Measurements from ENCODE around the gene TEAD3.

TEAD3 gene

DNA sequence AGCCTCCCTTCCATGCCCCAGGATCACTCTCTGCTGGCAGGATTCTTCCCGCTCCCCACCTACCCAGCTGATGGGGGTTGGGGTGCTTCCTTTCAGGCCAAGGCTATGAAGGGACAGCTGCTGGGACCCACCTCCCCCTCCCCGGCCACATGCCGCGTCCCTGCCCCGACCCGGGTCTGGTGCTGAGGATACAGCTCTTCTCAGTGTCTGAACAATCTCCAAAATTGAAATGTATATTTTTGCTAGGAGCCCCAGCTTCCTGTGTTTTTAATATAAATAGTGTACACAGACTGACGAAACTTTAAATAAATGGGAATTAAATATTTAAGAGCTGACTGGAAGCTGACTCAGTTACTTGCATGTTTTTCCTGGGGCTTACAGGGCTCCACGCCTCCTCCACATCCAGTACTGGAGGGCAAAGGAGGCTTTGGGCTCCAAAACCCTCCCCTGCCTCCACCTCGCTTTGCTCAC lies 69.0 kb downstream of the TEAD3 start:
- H3K9me3 ChIP-seq (ENCODE audit: severe bottlenecking) = peaks cover 10% of the 10 kb centered on the region
- no peak overlapping the region for H3K4me3 ChIP-seq (ENCODE audit: severe bottlenecking)
- H3K27me3 ChIP-seq (ENCODE audit: insufficient read depth, poor library complexity, severe bottlenecking) = no peaks in the 10 kb centered on the region
- no peak for DNase-seq (ENCODE audit: low spot score)
- peaks cover 37% of the 10 kb centered on the region for H3K36me3 ChIP-seq (ENCODE audit: low read depth)
- ATAC-seq (ENCODE audit: low read depth) = peak; percentile 28; the same call in 2 of the 3 replicates
- H3K4me1 ChIP-seq (ENCODE audit: insufficient read depth, poor library complexity, severe bottlenecking) = peaks cover 3% of the 10 kb centered on the region
- TF ChIP-seq, protein P1, sequence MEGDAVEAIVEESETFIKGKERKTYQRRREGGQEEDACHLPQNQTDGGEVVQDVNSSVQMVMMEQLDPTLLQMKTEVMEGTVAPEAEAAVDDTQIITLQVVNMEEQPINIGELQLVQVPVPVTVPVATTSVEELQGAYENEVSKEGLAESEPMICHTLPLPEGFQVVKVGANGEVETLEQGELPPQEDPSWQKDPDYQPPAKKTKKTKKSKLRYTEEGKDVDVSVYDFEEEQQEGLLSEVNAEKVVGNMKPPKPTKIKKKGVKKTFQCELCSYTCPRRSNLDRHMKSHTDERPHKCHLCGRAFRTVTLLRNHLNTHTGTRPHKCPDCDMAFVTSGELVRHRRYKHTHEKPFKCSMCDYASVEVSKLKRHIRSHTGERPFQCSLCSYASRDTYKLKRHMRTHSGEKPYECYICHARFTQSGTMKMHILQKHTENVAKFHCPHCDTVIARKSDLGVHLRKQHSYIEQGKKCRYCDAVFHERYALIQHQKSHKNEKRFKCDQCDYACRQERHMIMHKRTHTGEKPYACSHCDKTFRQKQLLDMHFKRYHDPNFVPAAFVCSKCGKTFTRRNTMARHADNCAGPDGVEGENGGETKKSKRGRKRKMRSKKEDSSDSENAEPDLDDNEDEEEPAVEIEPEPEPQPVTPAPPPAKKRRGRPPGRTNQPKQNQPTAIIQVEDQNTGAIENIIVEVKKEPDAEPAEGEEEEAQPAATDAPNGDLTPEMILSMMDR (IDR thresholded peaks at IDR 0.05; ENCODE audit: poor library complexity, severe bottlenecking) = no peak
- peak overlapping the region; percentile 69 for H3K27ac ChIP-seq (ENCODE audit: poor library complexity, severe bottlenecking)

DNA sequence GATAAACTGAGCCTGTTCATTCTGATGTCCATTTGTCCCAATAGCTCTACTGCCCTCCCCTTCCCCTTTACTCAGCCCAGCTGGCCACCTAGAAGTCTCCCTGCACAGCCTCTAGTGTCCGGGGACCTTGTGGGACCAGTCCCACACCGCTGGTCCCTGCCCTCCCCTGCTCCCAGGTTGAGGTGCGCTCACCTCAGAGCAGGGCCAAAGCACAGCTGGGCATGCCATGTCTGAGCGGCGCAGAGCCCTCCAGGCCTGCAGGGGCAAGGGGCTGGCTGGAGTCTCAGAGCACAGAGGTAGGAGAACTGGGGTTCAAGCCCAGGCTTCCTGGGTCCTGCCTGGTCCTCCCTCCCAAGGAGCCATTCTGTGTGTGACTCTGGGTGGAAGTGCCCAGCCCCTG lies 69.4 kb downstream of the TEAD3 start:
- H3K4me3 ChIP-seq (ENCODE audit: severe bottlenecking) = no peak overlapping the region
- ATAC-seq (ENCODE audit: low read depth) (no peak), DNase-seq (ENCODE audit: low spot score) (no peak)
- peak overlapping the region; percentile 69 for H3K27ac ChIP-seq (ENCODE audit: poor library complexity, severe bottlenecking)
- H3K4me1 ChIP-seq (ENCODE audit: insufficient read depth, poor library complexity, severe bottlenecking) = peaks cover 3% of the 10 kb centered on the region
- H3K27me3 ChIP-seq (ENCODE audit: insufficient read depth, poor library complexity, severe bottlenecking) = no peaks in the 10 kb centered on the region
- TF ChIP-seq, protein P1 (IDR thresholded peaks at IDR 0.05; ENCODE audit: poor library complexity, severe bottlenecking) = no peak
- H3K36me3 ChIP-seq (ENCODE audit: low read depth) = peaks cover 39% of the 10 kb centered on the region
- peaks cover 10% of the 10 kb centered on the region for H3K9me3 ChIP-seq (ENCODE audit: severe bottlenecking)

DNA sequence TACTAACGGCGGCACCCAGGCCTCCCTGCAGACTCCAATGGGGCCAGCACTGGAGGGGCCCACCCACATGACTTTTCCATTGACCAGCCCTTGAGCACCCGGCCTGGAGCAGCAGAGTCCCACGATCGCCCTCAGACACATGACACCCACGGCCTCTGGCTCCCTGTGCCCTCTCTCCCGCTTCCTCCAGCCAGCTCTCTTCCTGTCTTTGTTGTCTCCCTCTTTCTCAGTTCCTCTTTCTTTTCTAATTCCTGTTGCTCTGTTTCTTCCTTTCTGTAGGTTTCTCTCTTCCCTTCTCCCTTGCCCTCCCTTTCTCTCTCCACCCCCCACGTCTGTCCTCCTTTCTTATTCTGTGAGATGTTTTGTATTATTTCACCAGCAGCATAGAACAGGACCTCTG lies 70.8 kb downstream of the TEAD3 start:
- Histone ChIP-seq H3K9me3 (ENCODE audit: severe bottlenecking) (peaks cover 10% of the 10 kb centered on the region), H3K27ac (ENCODE audit: poor library complexity, severe bottlenecking) (peak overlapping the region; percentile 69), H3K36me3 (ENCODE audit: low read depth) (peaks cover 51% of the 10 kb centered on the region), H3K4me3 (ENCODE audit: severe bottlenecking) (no peak overlapping the region), H3K4me1 (ENCODE audit: insufficient read depth, poor library complexity, severe bottlenecking) (peaks cover 3% of the 10 kb centered on the region), H3K27me3 (ENCODE audit: insufficient read depth, poor library complexity, severe bottlenecking) (no peaks in the 10 kb centered on the region)
- DNase-seq (ENCODE audit: low spot score) = no peak
- TF ChIP-seq, protein P1 (IDR thresholded peaks at IDR 0.05; ENCODE audit: poor library complexity, severe bottlenecking) = no peak
- ATAC-seq (ENCODE audit: low read depth) = no peak

DNA sequence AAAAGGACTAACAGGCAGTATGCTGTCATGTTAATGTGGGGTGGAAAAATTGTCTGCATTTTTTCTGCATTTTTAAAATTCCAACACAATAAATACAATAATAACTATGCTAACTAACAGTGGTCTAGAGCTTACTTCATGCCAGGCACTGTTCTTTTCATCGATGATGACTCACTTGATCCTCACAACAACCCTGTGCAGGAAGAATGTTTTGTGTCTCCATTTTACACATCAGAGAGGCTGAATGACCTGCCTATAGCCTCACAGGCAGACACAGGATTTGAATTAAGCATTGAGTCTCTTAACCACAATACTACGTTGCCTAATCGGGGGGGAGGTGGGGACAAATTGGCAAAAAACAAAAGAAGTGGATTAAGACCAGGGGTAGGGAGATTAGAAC lies 71.6 kb downstream of the TEAD3 start:
- H3K4me3 ChIP-seq (ENCODE audit: severe bottlenecking) = no peak overlapping the region
- H3K4me1 ChIP-seq (ENCODE audit: insufficient read depth, poor library complexity, severe bottlenecking) = peaks cover 3% of the 10 kb centered on the region
- ATAC-seq (ENCODE audit: low read depth) (peak; percentile 81), DNase-seq (ENCODE audit: low spot score) (no peak)
- TF ChIP-seq, protein P1 (IDR thresholded peaks at IDR 0.05; ENCODE audit: poor library complexity, severe bottlenecking) = no peak
- H3K27ac ChIP-seq (ENCODE audit: poor library complexity, severe bottlenecking) = peak overlapping the region; percentile 69
- no peaks in the 10 kb centered on the region for H3K27me3 ChIP-seq (ENCODE audit: insufficient read depth, poor library complexity, severe bottlenecking)
- H3K36me3 ChIP-seq (ENCODE audit: low read depth) = peaks cover 54% of the 10 kb centered on the region
- H3K9me3 ChIP-seq (ENCODE audit: severe bottlenecking) = peaks cover 10% of the 10 kb centered on the region
